Measurements from ENCODE around the gene GMDS. TPM values are rescaled to one million over a fixed set of nuclear protein-coding genes. Genes with fewer than 3 reads are reported as not detected.
A peak's percentile ranks its signal among the peaks of the same experiment; 100 is the strongest.

The GMDS gene
- total and polyA plus RNA-seq, 11 donors, result 4.5 to 10.7 (median 7.0) TPM

DNA sequence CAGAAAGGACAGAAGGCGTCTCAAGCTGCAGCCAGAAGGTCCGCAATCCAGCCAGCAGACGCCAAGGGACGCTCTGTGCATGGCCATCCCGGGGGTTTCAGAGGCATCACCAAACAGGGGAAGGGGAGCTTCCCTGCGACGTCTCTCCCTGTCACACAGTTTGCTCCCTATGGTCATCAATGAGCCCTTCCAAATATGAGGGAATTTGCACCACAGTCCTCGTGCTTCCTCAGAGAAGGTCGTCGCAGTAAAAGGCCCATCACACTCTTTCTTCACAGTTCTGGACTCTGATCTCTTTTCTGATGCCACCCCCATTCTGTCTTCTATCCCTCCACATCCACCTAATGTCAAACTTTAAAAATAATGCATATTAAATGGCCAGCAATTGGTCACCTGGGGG is 645.9 kb downstream of the GMDS start:
- ATAC-seq (no peak), DNase-seq (no peak)
- intact Hi-C loops (cut with DNase I), result loop anchor here in 8 of 10 donors (5.0 to 10.0 kb wide), 9 partner anchors 845 to 1155 kb away; partner anchors contain the start of gene MYLK4 (in 4 of the 8)
- H3K4me1 ChIP-seq, result peaks cover 0 to 17% (median 11%) of the 10 kb centered on the region in 12 donors
- H3K9me3 ChIP-seq, result no peaks in the 10 kb centered on the region
- no peak overlapping the region for H3K27ac ChIP-seq
- peaks cover 9 to 71% (median 35%) of the 10 kb centered on the region in 9 donors for H3K27me3 ChIP-seq
- H3K36me3 ChIP-seq, result no peaks in the 10 kb centered on the region
- WGBS, 4 donors, result 90 to 94% (median 93%) methylated on average over 10 of the region's 10 CpGs
- no peak for TF ChIP-seq CTCF (IDR thresholded peaks at IDR 0.05)
- TF ChIP-seq POLR2A (IDR thresholded peaks at IDR 0.05), result no peak
- H3K4me3 ChIP-seq, result no peak overlapping the region

DNA sequence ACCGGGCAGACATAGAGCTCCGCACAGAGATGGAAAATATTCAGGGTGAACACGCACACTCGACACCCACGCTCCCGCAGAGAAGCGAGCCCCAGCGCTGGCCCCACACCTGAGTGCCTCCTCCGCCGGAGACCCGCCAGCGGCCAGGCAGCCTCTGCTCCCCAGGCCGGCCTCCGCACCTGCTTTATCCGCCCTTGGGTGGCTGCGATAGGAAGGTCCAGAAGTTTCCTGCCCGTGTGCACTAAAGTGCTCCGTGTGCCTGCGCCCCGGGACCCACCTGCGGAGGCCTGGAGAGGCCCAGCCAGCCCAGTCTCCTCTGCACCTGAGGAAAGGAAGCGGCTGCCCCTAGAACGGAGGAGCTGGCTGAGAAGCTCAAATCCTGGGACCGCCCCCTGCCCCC is 646.5 kb downstream of the GMDS start:
- Histone ChIP-seq H3K36me3 (no peaks in the 10 kb centered on the region), H3K9me3 (no peaks in the 10 kb centered on the region), H3K27me3 (peaks cover 8 to 67% (median 31%) of the 10 kb centered on the region in 9 donors), H3K4me1 (peaks cover 0 to 12% (median 6%) of the 10 kb centered on the region in 12 donors), H3K4me3 (no peak overlapping the region), H3K27ac (no peak overlapping the region)
- ATAC-seq (no peak), DNase-seq (peak in 1 of 5 donors; percentile 20)
- 89 to 95% (median 95%) methylated on average over 23 to 24 of the region's 24 CpGs for WGBS, 4 donors
- intact Hi-C loops (cut with DNase I), result loop anchor here in 8 of 10 donors (5.0 to 10.0 kb wide), 9 partner anchors 846 to 1156 kb away; partner anchors contain the start of gene MYLK4 (in 4 of the 8)
- TF ChIP-seq POLR2A (IDR thresholded peaks at IDR 0.05) (no peak), CTCF (IDR thresholded peaks at IDR 0.05) (no peak)

DNA sequence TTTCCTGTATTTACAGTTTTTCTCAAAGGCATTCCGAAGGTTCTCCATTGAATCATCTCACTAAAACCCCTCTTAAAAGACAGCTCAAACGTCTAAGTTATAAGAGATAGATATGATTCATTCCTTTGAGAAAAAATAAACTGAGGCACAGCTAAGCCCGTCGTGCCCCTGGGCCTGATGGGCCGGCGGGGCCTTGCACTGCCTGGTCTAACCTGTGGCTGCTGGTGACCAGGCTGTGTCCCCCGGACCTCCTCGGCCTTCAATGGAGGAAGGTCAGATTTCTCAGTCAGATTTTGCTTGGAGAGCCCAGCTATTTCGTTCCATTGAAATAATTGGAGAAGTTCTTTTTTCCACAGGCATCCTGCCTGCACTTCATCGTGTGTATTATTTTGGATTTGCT is 647.0 kb downstream of the GMDS start:
- WGBS, 4 donors, result 91 to 95% (median 93%) methylated on average over 10 of the region's 10 CpGs
- DNase-seq, result no peak
- Histone ChIP-seq H3K36me3 (no peaks in the 10 kb centered on the region), H3K4me1 (peaks cover 0 to 11% (median 6%) of the 10 kb centered on the region in 12 donors), H3K27me3 (peaks cover 8 to 62% (median 27%) of the 10 kb centered on the region in 9 donors), H3K4me3 (no peak overlapping the region), H3K27ac (no peak overlapping the region), H3K9me3 (no peaks in the 10 kb centered on the region)
- no peak for ATAC-seq
- intact Hi-C loops (cut with DNase I), result loop anchor here in 8 of 10 donors (5.0 to 10.0 kb wide), 9 partner anchors 846 to 1156 kb away; partner anchors contain the start of gene MYLK4 (in 4 of the 8)
- no peak for TF ChIP-seq CTCF (IDR thresholded peaks at IDR 0.05)
- TF ChIP-seq POLR2A (IDR thresholded peaks at IDR 0.05), result no peak

GRCh38 chr6:1597924-1598323 is 647.5 kb downstream of the GMDS start:
- Histone ChIP-seq H3K9me3 (no peaks in the 10 kb centered on the region), H3K27me3 (peaks cover 8 to 62% (median 27%) of the 10 kb centered on the region in 9 donors), H3K4me1 (peaks cover 0 to 11% (median 6%) of the 10 kb centered on the region in 12 donors), H3K27ac (no peak overlapping the region), H3K36me3 (no peaks in the 10 kb centered on the region), H3K4me3 (no peak overlapping the region)
- ATAC-seq, result no peak
- intact Hi-C loops (cut with DNase I), result loop anchor here (2.0 to 10.0 kb wide), 16 partner anchors 597 to 1157 kb away; partner anchors contain the start of gene MYLK4 (in 4 of the 10)
- DNase-seq, result no peak
- WGBS, 4 donors, result 93 to 94% (median 93%) methylated on average over 5 of the region's 5 CpGs
- TF ChIP-seq POLR2A (IDR thresholded peaks at IDR 0.05), result no peak
- TF ChIP-seq CTCF (IDR thresholded peaks at IDR 0.05), result no peak

Data from heart left ventricle (tissue), 16 donors.